Keratinocyte (primary cell): Measurements from ENCODE around the gene FAT2.

Experiments
- EZH2 ChIP-seq: IDR thresholded peaks from one replicate; pipeline ENCODE4 v1.6.1; 2012; ENCODE audit warnings: inconsistent platforms, mild to moderate bottlenecking, low read length, moderate library complexity
- TF ChIP-seq, protein P1 (sequence below), 3 experiments: IDR thresholded peaks in 1 of 3; conservative IDR thresholded peaks in 1 of 3; optimal IDR thresholded peaks in 1 of 3; 2 replicates in 2 of 3; 3 replicates in 1 of 3; pipeline versions ENCODE3 to v1.5.1; 2011; ENCODE audit warnings: low read length in 3 of 3, mild to moderate bottlenecking in 3 of 3, moderate library complexity in 2 of 3, control low read depth in 1 of 3, inconsistent platforms in 1 of 3; ENCODE audit not compliant: insufficient read depth in 2 of 3; ENCODE audit errors: extremely low read depth in 1 of 3

DNA sequence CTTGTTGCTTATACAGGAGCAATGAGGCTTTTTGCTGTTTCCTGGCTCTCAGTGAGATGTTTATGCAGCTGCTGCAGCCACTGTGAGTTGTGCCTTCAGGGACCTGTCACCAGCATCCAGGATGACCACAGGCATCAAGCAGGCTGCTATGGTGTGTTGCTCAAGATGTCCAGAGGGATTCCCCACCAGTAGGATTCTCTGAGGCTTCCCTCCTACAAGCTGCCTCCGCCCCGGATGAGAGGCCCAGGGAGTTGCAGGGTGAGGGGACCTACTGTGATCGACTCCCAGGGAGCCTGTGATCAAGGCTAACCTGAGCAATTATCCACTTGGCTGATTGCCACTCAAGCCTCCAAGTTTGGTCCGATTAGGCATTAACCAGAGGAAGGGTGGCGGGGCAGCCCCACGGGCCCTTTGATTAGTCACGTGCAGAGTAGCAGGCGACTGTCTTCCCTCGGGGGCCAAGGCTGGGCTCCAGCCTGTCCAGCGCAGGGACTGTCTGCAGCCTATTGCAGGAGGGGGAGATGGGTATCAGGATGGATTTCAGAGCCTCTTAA lies 1.8 kb upstream of the FAT2 start:
- no peak for TF ChIP-seq EZH2
- TF ChIP-seq, protein P1, sequence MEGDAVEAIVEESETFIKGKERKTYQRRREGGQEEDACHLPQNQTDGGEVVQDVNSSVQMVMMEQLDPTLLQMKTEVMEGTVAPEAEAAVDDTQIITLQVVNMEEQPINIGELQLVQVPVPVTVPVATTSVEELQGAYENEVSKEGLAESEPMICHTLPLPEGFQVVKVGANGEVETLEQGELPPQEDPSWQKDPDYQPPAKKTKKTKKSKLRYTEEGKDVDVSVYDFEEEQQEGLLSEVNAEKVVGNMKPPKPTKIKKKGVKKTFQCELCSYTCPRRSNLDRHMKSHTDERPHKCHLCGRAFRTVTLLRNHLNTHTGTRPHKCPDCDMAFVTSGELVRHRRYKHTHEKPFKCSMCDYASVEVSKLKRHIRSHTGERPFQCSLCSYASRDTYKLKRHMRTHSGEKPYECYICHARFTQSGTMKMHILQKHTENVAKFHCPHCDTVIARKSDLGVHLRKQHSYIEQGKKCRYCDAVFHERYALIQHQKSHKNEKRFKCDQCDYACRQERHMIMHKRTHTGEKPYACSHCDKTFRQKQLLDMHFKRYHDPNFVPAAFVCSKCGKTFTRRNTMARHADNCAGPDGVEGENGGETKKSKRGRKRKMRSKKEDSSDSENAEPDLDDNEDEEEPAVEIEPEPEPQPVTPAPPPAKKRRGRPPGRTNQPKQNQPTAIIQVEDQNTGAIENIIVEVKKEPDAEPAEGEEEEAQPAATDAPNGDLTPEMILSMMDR (optimal IDR thresholded peaks at IDR 0.05 in 1 of 3, IDR thresholded peaks at IDR 0.05 in 1 of 3, conservative IDR thresholded peaks at IDR 0.05 in 1 of 3; ENCODE audit: extremely low read depth in 1 of 3, insufficient read depth in 2 of 3, low read length in 3 of 3): no peak
